ENCODE measurements around the gene SPATA31D4.

GRCh38 chr9:81892440-81892839, 35.8 kb upstream of the SPATA31D4 start:
- TF ChIP-seq POLR2AphosphoS5 (IDR thresholded peaks at IDR 0.05; ENCODE audit: borderline replicate concordance, low read depth, low read length): no peak
- TF ChIP-seq EZH2 (IDR thresholded peaks at IDR 0.05): no peak
- no peak for TF ChIP-seq FOXP2 (optimal IDR thresholded peaks at IDR 0.05; ENCODE audit: control extremely low read depth, extremely low read length, insufficient read depth)
